ENCODE data around the gene MSL1. TPM values are rescaled to one million over a fixed set of nuclear protein-coding genes. Genes with fewer than 3 reads are reported as not detected.

Gene MSL1
- total and polyA plus RNA-seq, 2 of the 13 experiments (the other 11 are each of a cell fraction or from before 2014, with no cell fraction given): 63.8 to 88.5 TPM

- TF ChIP-seq THAP9 (CRISPR knock-in tag; IDR thresholded peaks at IDR 0.05; ENCODE audit: borderline replicate concordance) (peak; percentile 92), ZMAT5 (CRISPR knock-in tag; IDR thresholded peaks at IDR 0.05; ENCODE audit: borderline replicate concordance, low read depth) (no peak), ZNF251 (CRISPR knock-in tag; IDR thresholded peaks at IDR 0.05) (peak; percentile 96; the same call in 1 of the 2 replicates), NFAT5 (CRISPR knock-in tag; IDR thresholded peaks at IDR 0.05) (peak; percentile 99), ZNF83 (CRISPR knock-in tag; IDR thresholded peaks at IDR 0.05; ENCODE audit: borderline replicate concordance) (peak; percentile 71; the same call in 1 of the 2 replicates), ZNF670 (CRISPR knock-in tag; IDR thresholded peaks at IDR 0.05; ENCODE audit: borderline replicate concordance) (peak; percentile 79; the same call in 1 of the 2 replicates), TRAFD1 (CRISPR knock-in tag; IDR thresholded peaks at IDR 0.05; ENCODE audit: borderline replicate concordance) (no peak; the same call in 1 of the 2 replicates), JARID2 (CRISPR knock-in tag; IDR thresholded peaks at IDR 0.05; ENCODE audit: insufficient replicate concordance) (no peak), CTCF (CRISPR knock-in tag; IDR thresholded peaks at IDR 0.05) (no peak), ZNF446 (CRISPR knock-in tag; IDR thresholded peaks at IDR 0.05) (peak; percentile 92; the same call in 1 of the 2 replicates), KAT2B (IDR thresholded peaks at IDR 0.05; ENCODE audit: borderline replicate concordance, low read depth, low read length) (no peak), TSC22D2 (CRISPR knock-in tag; IDR thresholded peaks at IDR 0.05; ENCODE audit: borderline replicate concordance) (0 out of 2 replicates have a peak, but pooled peaks have one; percentile 62), FOXA1 (IDR thresholded peaks at IDR 0.05) (peak; percentile 57; the same call in 1 of the 2 replicates), FOXA1 (CRISPR knock-in tag; IDR thresholded peaks at IDR 0.05) (peak; percentile 85), ZNF33B (CRISPR knock-in tag; IDR thresholded peaks at IDR 0.05) (peak; percentile 99), ZNF180 (CRISPR knock-in tag; IDR thresholded peaks at IDR 0.05; ENCODE audit: borderline replicate concordance, low read depth) (peak; percentile 66; the same call in 1 of the 2 replicates)
Observed at GRCh38 chr17:40100669-40101366, 21.0 kb upstream of the MSL1 start (continued).
